RWPE1 (cell line): ENCODE measurements around the gene TFEB.

Experiments used
- CTCF ChIA-PET: fragments of 350-600 bp; sonication (Branson Sonifier 250); formaldehyde crosslinking; extraction: SDS; loops from one replicate; lab custom pipeline; 2021; lab: Yijun Ruan, JAX
- POLR2A ChIA-PET: fragments of 400-600 bp; formaldehyde crosslinking; extraction: SDS; loops from one replicate; lab custom pipeline; 2020; ENCODE audit warnings: antibody characterized with exemption; ENCODE audit not compliant: low non-redundant PET; lab: Yijun Ruan, JAX
- DNase-seq: peaks from one replicate; pipeline ENCODE4 v3.0.0; 2012; ENCODE audit warnings: low spot score
- H3K27ac ChIP-seq: fragments of 450-650 bp; 2 replicates; pipeline ENCODE4 v1.5.1; 2017
- CTCF ChIP-seq: fragments of 450-650 bp; conservative IDR thresholded peaks from 2 replicates; pipeline ENCODE4 v1.5.1; 2017; ENCODE audit warnings: low read depth, mild to moderate bottlenecking

TFEB gene

GRCh38 chr6:41779788-41780550, 44.6 kb upstream of the TFEB start, which contains the start of gene FRS3:
FRS3 (minus strand) TSS chr6:41779900; CDS start chr6:41776987, 2,913 bp downstream.
- ChIA-PET CTCF (interaction anchor here (0.6 to 1.2 kb wide), 5 partner anchors 16 to 317 kb away, joined by 3 to 5 read pairs (median 4); no protein-coding TSS in a partner anchor), POLR2A (no interaction called here)
- peak; percentile 93 for DNase-seq
- TF ChIP-seq CTCF = peak; percentile 96
- H3K27ac ChIP-seq = peak within 1 kb of the TSS; percentile 97

GRCh38 chr6:41779336-41779735, 43.9 kb upstream of the TFEB start:
- no peak for DNase-seq
- POLR2A ChIA-PET = no interaction called here
- TF ChIP-seq CTCF = no peak
- peak overlapping the region; percentile 97 for H3K27ac ChIP-seq
- CTCF ChIA-PET = interaction anchor here (0.9 to 1.2 kb wide), 3 partner anchors 158 to 317 kb away, joined by 4 to 5 read pairs (median 4); no protein-coding TSS in a partner anchor

- ChIA-PET CTCF (interaction anchor here (0.7 kb wide), 1 partner anchor 179 kb away, joined by 4 read pairs; no protein-coding TSS in a partner anchor), POLR2A (interaction anchor here (0.6 kb wide), 1 partner anchor 897 kb away, joined by 3 read pairs; no protein-coding TSS in a partner anchor)
- peak overlapping the region; percentile 97 for H3K27ac ChIP-seq
- TF ChIP-seq CTCF = no peak
- DNase-seq = no peak
Observed at GRCh38 chr6:41778895-41779294, 43.5 kb upstream of the TFEB start.

GRCh38 chr6:41777551-41778285, 42.3 kb upstream of the TFEB start:
- ChIA-PET POLR2A (no interaction called here), CTCF (interaction anchor here (0.9 kb wide), 1 partner anchor 41 kb away, joined by 5 read pairs; no protein-coding TSS in a partner anchor)
- H3K27ac ChIP-seq = no peak overlapping the region
- DNase-seq = no peak
- TF ChIP-seq CTCF = no peak

GRCh38 chr6:41775293-41775882, 40.0 kb upstream of the TFEB start:
- no peak overlapping the region for H3K27ac ChIP-seq
- no peak for TF ChIP-seq CTCF
- DNase-seq = no peak
- CTCF ChIA-PET = interaction anchor here (0.6 to 2.2 kb wide), 6 partner anchors 9 to 471 kb away, joined by 3 to 13 read pairs (median 4); partner anchors contain the start of gene TOMM6
- POLR2A ChIA-PET = no interaction called here

- POLR2A ChIA-PET = no interaction called here
- TF ChIP-seq CTCF = no peak
- CTCF ChIA-PET = interaction anchor here (0.6 kb wide), 2 partner anchors 407 to 471 kb away, joined by 3 read pairs; no protein-coding TSS in a partner anchor
- H3K27ac ChIP-seq = no peak overlapping the region
- no peak for DNase-seq
Observed at GRCh38 chr6:41774841-41775240, 39.4 kb upstream of the TFEB start.
